Fibroblast of peridontal ligament (primary cell): ENCODE data around the gene CYTH4.
"Not testable (repeated sequence)": the region's sequence is repeated elsewhere in the genome, so short reads cannot be mapped to it uniquely, and the experiment has no call there.

Experiments
- DNase-seq: peaks from one replicate; pipeline ENCODE4 v3.0.0-alpha.2; 2010; ENCODE audit errors: extremely low read depth

The CYTH4 gene

DNA sequence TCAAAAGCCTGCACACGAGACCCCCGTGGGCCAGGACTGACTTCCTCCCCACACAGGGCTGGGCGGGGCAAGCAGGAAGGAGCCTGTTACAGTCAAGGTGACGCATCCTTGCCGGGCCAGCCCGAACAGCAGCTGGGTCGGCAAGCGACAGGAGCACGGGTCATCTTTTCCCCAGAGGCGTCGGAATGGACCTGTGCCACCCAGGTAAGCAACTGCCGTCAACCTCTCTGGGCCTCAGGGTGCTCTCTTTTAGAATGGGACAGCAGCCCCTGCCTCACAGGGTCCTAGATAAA is at the start of gene CYTH4:
Gene CYTH4 (plus strand): TSS at position 124 of the 293 bp plus-strand sequence. CDS start 62 bp downstream, at position 186.
- DNase-seq = no peak

GRCh38 chr22:37233371-37233750 is 48.9 kb upstream of the CYTH4 start:
- DNase-seq = not testable (repeated sequence)

- no peak for DNase-seq
Measured at GRCh38 chr22:37233751-37234631, 48.3 kb upstream of the CYTH4 start.

- no peak for DNase-seq
Measured at GRCh38 chr22:37234736-37235711, 47.3 kb upstream of the CYTH4 start.

GRCh38 chr22:37235897-37236607 is 46.3 kb upstream of the CYTH4 start:
- no peak for DNase-seq

DNA sequence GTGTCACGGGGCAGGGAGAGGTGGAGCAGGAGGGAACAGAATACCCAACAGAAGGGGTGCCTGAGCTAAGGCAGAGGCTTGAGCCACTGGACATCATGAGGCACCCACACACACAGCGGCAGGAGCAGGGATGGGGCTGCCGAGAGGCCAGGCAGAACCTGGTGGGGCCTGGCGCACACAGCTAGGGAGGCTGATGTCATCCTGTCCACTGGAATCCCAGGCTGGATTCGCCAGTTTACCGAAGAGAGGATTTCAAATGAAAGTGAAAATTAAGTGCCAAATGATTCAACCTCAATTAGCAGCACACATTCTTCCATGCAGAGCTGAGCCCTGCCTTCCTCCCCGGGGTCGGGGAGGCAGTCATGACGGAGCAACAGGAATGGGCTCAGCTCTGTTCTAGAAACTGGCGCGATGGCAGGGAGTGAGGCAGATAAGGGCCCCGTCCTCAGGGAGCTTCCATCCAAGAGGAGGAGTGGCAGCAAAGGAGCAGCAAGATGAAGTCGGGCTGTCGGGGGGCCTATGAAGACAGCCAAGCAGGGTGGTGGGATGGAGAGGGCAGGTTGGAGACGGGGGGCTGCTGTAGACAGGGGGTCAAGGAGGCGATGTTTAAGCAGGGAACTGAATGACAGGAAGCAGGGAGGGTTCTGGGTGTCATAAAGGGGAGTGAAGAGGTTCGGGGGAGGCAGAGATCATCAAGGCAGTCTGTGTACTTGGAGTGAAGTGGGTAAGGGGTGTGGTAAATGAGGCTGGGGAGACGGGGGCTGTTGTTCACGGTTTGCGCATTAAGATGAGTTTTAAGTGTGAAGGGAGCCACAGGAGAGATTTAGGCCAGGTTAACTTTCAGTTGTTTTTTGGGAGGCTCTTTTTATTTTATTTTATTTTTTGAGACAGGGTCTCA is 44.7 kb upstream of the CYTH4 start:
- DNase-seq = no peak

- no peak for DNase-seq
Measured at GRCh38 chr22:37239336-37240239, 42.7 kb upstream of the CYTH4 start.

GRCh38 chr22:37240240-37240940 is 41.9 kb upstream of the CYTH4 start:
- no peak for DNase-seq

GRCh38 chr22:37240941-37241320 is 41.4 kb upstream of the CYTH4 start:
- no peak for DNase-seq

DNA sequence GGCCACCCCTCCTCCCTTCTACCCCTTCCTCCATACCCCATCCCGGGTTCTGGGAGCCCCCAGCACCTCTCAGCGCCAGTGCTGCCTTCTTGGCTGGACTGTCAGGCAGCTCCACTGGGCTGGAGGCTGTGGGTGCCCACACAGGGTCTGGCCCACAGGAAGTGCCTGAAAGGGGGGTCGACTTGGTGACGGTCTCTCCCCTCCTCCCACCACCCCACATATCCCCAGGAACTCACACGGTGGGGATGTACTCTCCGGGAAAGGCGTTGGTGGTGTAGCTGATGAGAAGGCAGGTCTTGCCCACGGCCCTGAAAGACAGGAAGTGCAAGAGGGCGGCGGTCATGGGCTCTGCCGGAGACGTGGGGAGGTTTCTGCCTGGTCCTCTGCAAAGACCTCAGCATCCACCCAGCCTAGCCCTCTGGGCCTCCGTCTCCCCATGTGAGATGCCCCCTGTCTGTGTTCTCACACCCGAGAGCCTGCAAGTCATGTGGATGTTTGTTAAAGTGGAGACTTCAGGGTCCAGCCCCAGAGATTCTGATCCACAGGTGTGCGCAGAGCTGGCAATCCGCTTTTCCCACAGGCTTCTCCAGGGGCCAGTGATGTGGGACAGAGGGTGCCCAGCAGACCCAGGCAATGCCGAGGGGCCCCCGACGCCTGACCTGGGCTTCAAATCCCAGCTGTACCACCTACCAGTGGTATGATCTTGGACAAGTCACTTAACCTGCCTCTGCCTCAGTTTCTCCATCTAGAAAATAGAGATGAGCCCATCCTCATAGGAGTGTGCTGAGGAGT is 40.8 kb upstream of the CYTH4 start:
- DNase-seq = no peak

GRCh38 chr22:37242395-37242918 is 39.9 kb upstream of the CYTH4 start:
- no peak for DNase-seq

- no peak for DNase-seq
Measured at GRCh38 chr22:37243402-37244113, 38.8 kb upstream of the CYTH4 start.

DNA sequence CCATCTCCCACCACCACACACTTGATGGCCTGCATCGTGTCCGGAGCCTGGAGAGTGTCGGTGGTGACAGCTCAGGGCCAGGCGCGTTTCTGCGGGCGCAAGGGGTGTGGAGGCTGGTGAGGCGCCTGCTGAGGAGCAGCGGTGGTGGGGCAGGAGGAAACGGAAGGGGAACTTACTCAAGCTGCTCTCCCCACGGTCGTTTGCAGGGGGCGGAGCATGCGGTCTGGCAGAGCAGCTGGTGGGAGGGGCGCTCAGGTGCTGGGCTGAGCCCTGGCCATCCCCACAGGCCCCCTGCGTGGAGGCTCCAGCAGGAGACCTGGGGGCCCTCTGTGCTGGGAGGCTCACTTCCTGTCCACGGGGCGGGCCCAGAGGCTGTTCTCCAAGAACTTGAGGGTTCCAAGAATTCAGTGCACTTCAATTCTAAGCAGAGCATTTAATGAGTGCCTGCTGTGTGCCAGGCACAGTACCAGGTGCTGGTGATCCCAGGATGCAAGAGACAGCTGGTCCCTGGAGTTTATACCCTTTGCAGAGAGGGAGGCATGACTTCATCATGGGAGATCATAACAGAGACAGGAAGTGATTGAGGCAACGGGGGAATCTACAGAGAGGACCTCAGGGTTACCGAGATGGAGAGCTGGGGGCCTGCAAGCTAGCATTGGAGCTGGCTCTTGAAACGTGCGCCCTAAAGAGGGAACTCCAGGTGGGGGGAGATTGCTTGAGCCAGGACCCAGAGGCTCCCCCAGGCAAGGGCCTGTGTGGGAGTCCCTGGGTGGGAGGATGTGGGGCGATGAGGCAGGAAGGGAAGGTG is 38.0 kb upstream of the CYTH4 start, which contains the start of gene RAC2:
Gene RAC2 (minus strand): TSS at position 156 of the 808 bp plus-strand sequence. CDS start 121 bp downstream, at position 35.
- no peak for DNase-seq

DNA sequence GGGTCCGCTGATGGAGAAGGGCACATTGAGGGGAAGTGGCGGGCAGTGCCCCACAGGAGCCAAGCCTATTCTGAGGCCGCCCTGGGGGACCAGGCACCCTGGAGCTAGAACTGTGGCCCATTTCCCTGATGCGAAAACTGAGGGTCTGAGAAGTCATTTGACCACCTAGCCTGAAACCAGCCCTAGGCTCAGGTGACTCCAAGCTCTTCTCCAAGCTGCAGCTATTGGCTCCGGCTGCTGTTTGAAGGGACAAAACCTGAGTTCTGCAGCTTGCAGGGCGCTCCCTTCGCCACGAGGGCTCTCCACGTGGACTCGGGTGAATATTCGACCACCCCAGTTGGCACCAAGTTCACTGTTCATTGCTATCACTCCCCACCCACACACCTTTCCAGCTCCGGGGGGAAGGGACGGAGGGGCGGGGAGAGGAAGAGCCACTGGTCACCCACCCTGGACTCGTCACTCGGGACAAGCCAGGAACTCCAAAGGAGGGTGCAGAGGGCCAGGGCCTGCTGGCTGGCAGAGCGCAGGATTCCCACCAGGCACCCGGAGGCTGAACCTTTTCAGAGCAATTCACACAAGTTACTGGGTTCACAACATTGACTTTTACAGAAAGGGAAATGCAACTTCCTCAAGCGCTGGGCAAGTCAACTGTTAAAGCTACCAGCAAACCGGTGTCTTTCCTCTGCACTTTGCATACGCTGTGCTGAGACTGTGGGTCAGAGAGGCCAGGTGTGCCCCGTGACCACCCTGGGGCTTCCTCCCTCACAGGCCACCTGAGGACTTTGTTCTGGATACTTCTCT is 37.2 kb upstream of the CYTH4 start:
- no peak for DNase-seq

GRCh38 chr22:37245740-37246139 is 36.6 kb upstream of the CYTH4 start:
- no peak for DNase-seq

DNA sequence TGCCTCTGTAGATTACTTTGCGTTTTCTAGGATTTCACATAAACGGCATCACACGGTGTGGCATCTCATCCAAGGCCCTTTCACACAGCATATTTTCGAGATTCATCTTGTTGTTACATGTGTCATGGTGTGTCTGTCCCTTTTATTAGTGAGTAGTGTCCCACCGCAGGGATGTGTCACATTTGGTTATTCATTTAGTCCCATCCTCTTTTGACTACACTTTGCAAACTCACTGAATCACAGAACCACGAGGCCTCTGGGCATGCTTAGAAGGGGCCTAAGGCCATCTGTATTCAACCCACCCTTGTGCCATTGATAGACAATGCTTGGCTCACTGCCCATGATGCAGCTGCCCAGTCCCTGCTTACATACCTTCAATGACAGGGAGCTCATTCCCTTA is 34.1 kb upstream of the CYTH4 start:
- DNase-seq = no peak
